Measurements from ENCODE around the gene SIL1.

DNA sequence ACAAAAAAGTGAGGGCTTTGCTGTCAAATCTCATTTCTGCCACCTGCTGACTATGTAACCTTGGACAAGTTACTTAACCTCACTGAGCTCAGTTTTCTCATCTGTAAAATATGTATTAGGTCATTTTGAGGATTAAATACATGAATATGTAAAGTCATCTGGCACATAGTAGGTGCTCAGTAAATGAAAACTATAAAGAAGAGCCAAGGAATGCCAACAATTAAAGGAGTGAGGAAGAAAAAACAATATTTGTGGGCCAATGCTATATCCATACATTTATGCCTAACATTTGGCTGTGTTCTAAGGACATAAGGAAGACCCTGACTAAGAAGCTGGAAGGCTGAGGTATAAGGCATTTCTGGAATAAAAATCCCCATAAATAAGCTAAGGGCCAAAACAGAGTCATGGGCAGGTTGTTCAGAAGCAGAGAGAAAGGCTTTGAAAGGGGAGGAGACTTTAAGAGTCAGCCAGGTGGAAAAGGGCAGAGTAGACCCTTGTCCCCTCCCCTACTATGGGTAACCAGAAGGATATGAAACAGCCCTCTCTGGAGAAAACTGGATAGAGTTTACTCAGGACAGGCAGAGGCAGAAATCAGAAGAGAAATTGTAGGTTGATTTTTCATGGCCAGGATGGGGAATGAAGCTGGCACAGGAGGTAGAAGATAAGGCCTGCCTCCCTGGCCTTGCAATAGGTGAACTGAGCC, 47.6 kb upstream of the SIL1 start:
- TF ChIP-seq TAF1 (IDR thresholded peaks at IDR 0.05; ENCODE audit: low read depth) (no peak), FOXM1 (IDR thresholded peaks at IDR 0.05; ENCODE audit: borderline replicate concordance, low read depth) (no peak), EP300 (IDR thresholded peaks at IDR 0.05; ENCODE audit: borderline replicate concordance) (no peak), NFIC (IDR thresholded peaks at IDR 0.05) (no peak)
- TF ChIP-seq, protein P1, sequence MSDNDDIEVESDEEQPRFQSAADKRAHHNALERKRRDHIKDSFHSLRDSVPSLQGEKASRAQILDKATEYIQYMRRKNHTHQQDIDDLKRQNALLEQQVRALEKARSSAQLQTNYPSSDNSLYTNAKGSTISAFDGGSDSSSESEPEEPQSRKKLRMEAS (IDR thresholded peaks at IDR 0.05) = no peak
